ENCODE measurements around the gene ONECUT2.

ONECUT2 gene

DNA sequence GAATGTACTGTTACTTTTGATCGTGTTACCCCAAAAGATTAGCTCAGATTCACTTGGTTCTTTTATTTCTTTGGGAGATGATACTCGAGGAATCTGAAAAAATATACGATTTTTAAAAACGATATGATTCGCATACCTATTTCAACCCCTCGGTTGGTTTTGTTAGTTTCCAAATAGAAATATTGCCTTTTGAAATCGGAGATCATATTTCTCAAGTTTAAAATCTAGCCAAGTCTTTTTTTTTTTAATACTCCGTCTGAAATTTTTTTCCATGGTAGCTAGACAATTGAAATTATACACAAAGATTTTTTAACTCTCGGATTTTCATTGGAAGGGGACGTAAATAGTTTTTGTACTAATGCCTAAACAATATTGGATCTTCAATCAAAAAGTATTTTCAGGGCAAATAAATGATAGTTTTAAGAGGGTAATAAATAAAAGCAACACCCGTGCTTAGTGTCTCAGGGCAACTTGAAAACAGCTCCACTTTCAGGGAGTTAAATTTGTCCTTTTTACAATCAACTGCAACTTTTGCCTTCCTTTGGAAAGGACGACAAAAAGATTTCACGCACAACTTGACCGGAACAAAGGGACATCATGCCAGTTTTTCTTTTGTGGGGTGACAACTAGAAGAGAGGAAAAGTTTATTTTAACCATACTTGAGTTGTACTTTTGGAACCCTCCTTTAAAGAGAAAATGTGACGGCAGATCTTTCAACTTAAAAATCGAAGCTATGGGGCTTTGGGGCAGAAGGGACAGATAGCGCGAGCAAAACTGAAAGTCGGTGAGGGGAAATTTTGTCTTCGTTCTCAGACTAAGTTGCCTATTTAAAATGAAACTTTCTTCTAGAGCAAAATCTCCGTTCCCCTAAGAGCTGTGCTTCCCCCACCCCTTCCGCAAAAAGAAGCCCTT lies 5.8 kb upstream of the ONECUT2 start:
- no peaks in the 10 kb centered on the region for H3K27me3 ChIP-seq (ENCODE audit: low read depth, low read length)

GRCh38 chr18:57430079-57431001 lies 4.8 kb upstream of the ONECUT2 start:
- Histone ChIP-seq H3K36me3 (replicated peaks; ENCODE audit: low read depth, low read length) (peaks cover 53% of the 10 kb centered on the region), H3K27ac (ENCODE audit: low read length) (peak overlapping the region; percentile 69), H4K20me1 (ENCODE audit: insufficient read depth, low read length) (no peaks in the 10 kb centered on the region), H3K9ac (ENCODE audit: low read length) (no peak overlapping the region), H3K9me3 (ENCODE audit: insufficient read depth, low read length) (peaks cover 73% of the 10 kb centered on the region), H3K4me1 (ENCODE audit: low read length) (peaks cover 32% of the 10 kb centered on the region), H3K4me3 (ENCODE audit: low read length) (no peak overlapping the region), H3K4me2 (ENCODE audit: low read length) (no peak overlapping the region; the same call in 1 of the 2 replicates), H2AFZ (ENCODE audit: low read depth, low read length) (no peak overlapping the region), H3K27me3 (ENCODE audit: low read depth, low read length) (no peaks in the 10 kb centered on the region), H3K79me2 (ENCODE audit: low read length) (no peaks in the 10 kb centered on the region)
- TF ChIP-seq EZH2phosphoT487 (IDR thresholded peaks at IDR 0.05; ENCODE audit: low read depth) = no peak
- TF ChIP-seq, protein P1, sequence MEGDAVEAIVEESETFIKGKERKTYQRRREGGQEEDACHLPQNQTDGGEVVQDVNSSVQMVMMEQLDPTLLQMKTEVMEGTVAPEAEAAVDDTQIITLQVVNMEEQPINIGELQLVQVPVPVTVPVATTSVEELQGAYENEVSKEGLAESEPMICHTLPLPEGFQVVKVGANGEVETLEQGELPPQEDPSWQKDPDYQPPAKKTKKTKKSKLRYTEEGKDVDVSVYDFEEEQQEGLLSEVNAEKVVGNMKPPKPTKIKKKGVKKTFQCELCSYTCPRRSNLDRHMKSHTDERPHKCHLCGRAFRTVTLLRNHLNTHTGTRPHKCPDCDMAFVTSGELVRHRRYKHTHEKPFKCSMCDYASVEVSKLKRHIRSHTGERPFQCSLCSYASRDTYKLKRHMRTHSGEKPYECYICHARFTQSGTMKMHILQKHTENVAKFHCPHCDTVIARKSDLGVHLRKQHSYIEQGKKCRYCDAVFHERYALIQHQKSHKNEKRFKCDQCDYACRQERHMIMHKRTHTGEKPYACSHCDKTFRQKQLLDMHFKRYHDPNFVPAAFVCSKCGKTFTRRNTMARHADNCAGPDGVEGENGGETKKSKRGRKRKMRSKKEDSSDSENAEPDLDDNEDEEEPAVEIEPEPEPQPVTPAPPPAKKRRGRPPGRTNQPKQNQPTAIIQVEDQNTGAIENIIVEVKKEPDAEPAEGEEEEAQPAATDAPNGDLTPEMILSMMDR (IDR thresholded peaks at IDR 0.05; ENCODE audit: low read depth, low read length) = no peak

More for the DNA sequence above, 5.8 kb upstream of the ONECUT2 start:
- no peaks in the 10 kb centered on the region for H4K20me1 ChIP-seq (ENCODE audit: insufficient read depth, low read length)
- peaks cover 62% of the 10 kb centered on the region for H3K36me3 ChIP-seq (replicated peaks; ENCODE audit: low read depth, low read length)
- H3K9ac ChIP-seq (ENCODE audit: low read length) = no peak overlapping the region
- no peak for TF ChIP-seq EZH2phosphoT487 (IDR thresholded peaks at IDR 0.05; ENCODE audit: low read depth)
- TF ChIP-seq, protein P1 (IDR thresholded peaks at IDR 0.05; ENCODE audit: low read depth, low read length) = no peak
- no peaks in the 10 kb centered on the region for H3K79me2 ChIP-seq (ENCODE audit: low read length)
- no peak overlapping the region for H3K4me3 ChIP-seq (ENCODE audit: low read length)
- peak overlapping the region; percentile 8 for H3K4me2 ChIP-seq (ENCODE audit: low read length)
- peak overlapping the region; percentile 69 for H3K27ac ChIP-seq (ENCODE audit: low read length)
- peaks cover 32% of the 10 kb centered on the region for H3K4me1 ChIP-seq (ENCODE audit: low read length)
- H2AFZ ChIP-seq (ENCODE audit: low read depth, low read length) = no peak overlapping the region
- H3K9me3 ChIP-seq (ENCODE audit: insufficient read depth, low read length) = peaks cover 82% of the 10 kb centered on the region

DNA sequence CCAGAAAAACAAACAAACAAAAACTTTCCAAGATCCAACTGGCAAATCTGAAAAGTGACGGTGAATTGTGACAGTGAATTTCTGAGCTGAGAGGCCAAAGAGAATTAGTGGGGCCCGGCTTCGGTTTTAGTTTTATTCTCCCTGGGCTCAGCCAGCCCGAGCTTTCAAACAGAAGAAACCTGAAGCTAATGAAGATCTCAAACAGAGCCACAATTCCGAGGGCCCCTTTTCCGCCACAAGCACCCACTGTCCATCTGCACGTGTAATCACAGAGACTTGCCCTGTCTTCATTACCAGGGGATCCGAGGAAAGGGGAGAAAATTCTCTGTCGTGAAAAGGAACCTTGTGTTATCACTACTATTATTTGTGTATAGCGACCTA lies 4.2 kb upstream of the ONECUT2 start:
- H2AFZ ChIP-seq (ENCODE audit: low read depth, low read length) = no peak overlapping the region
- H4K20me1 ChIP-seq (ENCODE audit: insufficient read depth, low read length) = no peaks in the 10 kb centered on the region
- TF ChIP-seq, protein P1 (IDR thresholded peaks at IDR 0.05; ENCODE audit: low read depth, low read length) = no peak
- TF ChIP-seq EZH2phosphoT487 (IDR thresholded peaks at IDR 0.05; ENCODE audit: low read depth) = no peak
- H3K4me1 ChIP-seq (ENCODE audit: low read length) = peaks cover 26% of the 10 kb centered on the region
- H3K9me3 ChIP-seq (ENCODE audit: insufficient read depth, low read length) = peaks cover 68% of the 10 kb centered on the region
- peaks cover 49% of the 10 kb centered on the region for H3K36me3 ChIP-seq (replicated peaks; ENCODE audit: low read depth, low read length)
- no peak overlapping the region for H3K4me2 ChIP-seq (ENCODE audit: low read length)
- H3K4me3 ChIP-seq (ENCODE audit: low read length) = no peak overlapping the region
- no peaks in the 10 kb centered on the region for H3K79me2 ChIP-seq (ENCODE audit: low read length)
- no peak overlapping the region for H3K27ac ChIP-seq (ENCODE audit: low read length)
- H3K27me3 ChIP-seq (ENCODE audit: low read depth, low read length) = no peaks in the 10 kb centered on the region
- no peak overlapping the region for H3K9ac ChIP-seq (ENCODE audit: low read length)
